Erythroblast (primary cell): ENCODE measurements around the gene DNHD1.

ENCODE experiments used
- GATA1 ChIP-seq: IDR thresholded peaks from 2 replicates; pipeline ENCODE4 v1.6.1; 2011; ENCODE audit warnings: low read depth, mild to moderate bottlenecking, control low read depth, low read length, moderate library complexity
- POLR2A ChIP-seq: IDR thresholded peaks from 2 replicates; pipeline ENCODE4 v1.6.1; 2011; ENCODE audit warnings: mild to moderate bottlenecking, low read length

GRCh38 chr11:6587360-6587953, 90.4 kb downstream of the DNHD1 start:
- TF ChIP-seq POLR2A (no peak), GATA1 (no peak)
